H1 (cell line): Measurements from ENCODE around the gene COL25A1. TPM values are rescaled to one million over a fixed set of nuclear protein-coding genes. Genes with fewer than 3 reads are reported as not detected.

ENCODE experiments used
- CTCF ChIA-PET: fragments of 300-600 bp; sonication (Branson Sonifier 250); formaldehyde crosslinking; loops from one replicate; lab custom pipeline; 2021; ENCODE audit not compliant: partially characterized antibody; lab: Charles Lee
- POLR2A ChIA-PET: fragments of 300-600 bp; sonication (Branson Sonifier 250); formaldehyde crosslinking; loops from one replicate; lab custom pipeline; 2021; ENCODE audit warnings: inconsistent platforms; ENCODE audit not compliant: partially characterized antibody; lab: Charles Lee
- DNase-seq, 2 experiments: peaks; one replicate each; pipeline versions ENCODE4 v3.0.0 to v3.0.0-alpha.2; 2010 to 2022; ENCODE audit warnings: low spot score in 2 of 2, low read depth in 1 of 2, mixed read lengths in 1 of 2
- FAIRE-seq: peaks from 2 replicates; lab custom pipeline; 2011; peaks lifted over from hg19 to GRCh38; lab: Jason Lieb, UNC
- H2AFZ ChIP-seq: 2 replicates; pipeline ENCODE4 v1.8.1; 2012; ENCODE audit warnings: low read length, inconsistent platforms
- H2AK5ac ChIP-seq: 2 replicates; pipeline ENCODE4 v1.6.1; 2013; ENCODE audit warnings: low read depth, low read length
- H2BK120ac ChIP-seq: replicated peaks from 2 replicates; pipeline ENCODE3; 2013; ENCODE audit warnings: low read depth, low read length, inconsistent platforms
- H2BK12ac ChIP-seq: 2 replicates; pipeline ENCODE4 v1.6.1; 2013; ENCODE audit warnings: low read depth, low read length
- H2BK15ac ChIP-seq: 2 replicates; pipeline ENCODE4 v1.6.1; 2013; ENCODE audit warnings: low read length
- H2BK20ac ChIP-seq: 2 replicates; pipeline ENCODE4 v1.6.1; 2013; ENCODE audit warnings: low read length
- H2BK5ac ChIP-seq: 2 replicates; pipeline ENCODE4 v1.6.1; 2013; ENCODE audit warnings: low read depth, low read length
- H3K14ac ChIP-seq: 2 replicates; pipeline ENCODE4 v1.6.1; 2013; ENCODE audit warnings: inconsistent platforms; ENCODE audit not compliant: insufficient read length
- H3K18ac ChIP-seq: 2 replicates; pipeline ENCODE4 v1.6.1; 2013; ENCODE audit warnings: low read length; ENCODE audit errors: extremely low read depth
- H3K23ac ChIP-seq: 2 replicates; pipeline ENCODE4 v1.6.1; 2013; ENCODE audit warnings: inconsistent platforms; ENCODE audit not compliant: insufficient read length
- H3K23me2 ChIP-seq: 2 replicates; pipeline ENCODE4 v1.6.1; 2013; ENCODE audit warnings: low read depth, low read length
- H3K27ac ChIP-seq: 2 replicates; pipeline ENCODE4 v1.6.1; 2011; ENCODE audit warnings: low read depth, low read length, inconsistent platforms
- H3K27me3 ChIP-seq, 4 experiments: replicated peaks in 1 of 4; 1 replicate in 1 of 4; 2 replicates in 3 of 4; pipeline versions ENCODE4 v1.6.1 to v1.8.1; 2011 to 2013; ENCODE audit warnings: low read length in 3 of 4, mild to moderate bottlenecking in 3 of 4, inconsistent platforms in 2 of 4, mixed read lengths in 2 of 4, moderate library complexity in 1 of 4; ENCODE audit not compliant: control insufficient read depth in 3 of 4, insufficient read depth in 3 of 4; ENCODE audit errors: extremely low read depth in 1 of 4
- H3K36me3 ChIP-seq, 4 experiments: 2 replicates each; pipeline versions ENCODE4 v1.6.1 to v1.8.1; 2011 to 2013; ENCODE audit warnings: mild to moderate bottlenecking in 4 of 4, low read length in 3 of 4, moderate library complexity in 2 of 4, control low read depth in 1 of 4, inconsistent platforms in 1 of 4; ENCODE audit not compliant: insufficient read depth in 4 of 4, control insufficient read depth in 2 of 4
- H3K4ac ChIP-seq: replicated peaks from 2 replicates; pipeline ENCODE3; 2013; ENCODE audit warnings: low read length, low read depth, mixed read lengths, inconsistent platforms; ENCODE audit not compliant: insufficient read length
- H3K4me1 ChIP-seq, 4 experiments: replicated peaks in 1 of 4; 1 replicate in 1 of 4; 2 replicates in 3 of 4; pipeline versions ENCODE4 v1.6.1 to v1.8.1; 2011 to 2013; ENCODE audit warnings: low read length in 3 of 4, inconsistent platforms in 2 of 4, mixed read lengths in 1 of 4; ENCODE audit not compliant: insufficient read depth in 4 of 4, control insufficient read depth in 3 of 4
- H3K4me2 ChIP-seq, 2 experiments: 2 replicates each; pipeline versions ENCODE4 v1.6.1 to v1.8.1; 2011 to 2013; ENCODE audit warnings: low read depth in 2 of 2, low read length in 2 of 2, control low read depth in 1 of 2, inconsistent platforms in 1 of 2, mild to moderate bottlenecking in 1 of 2; ENCODE audit not compliant: insufficient read depth in 1 of 2
- H3K4me3 ChIP-seq, 4 experiments: fragments of 200-600, 300-600 bp in 1 of 4; sonication (generic), shearing (Covaris generic), sonication (Bioruptor Twin) in 1 of 4; 2 replicates each; pipeline versions ENCODE4 v1.5.1 to v1.8.1; 2011 to 2016; ENCODE audit warnings: low read length in 4 of 4, low read depth in 3 of 4, control low read depth in 2 of 4, inconsistent platforms in 2 of 4, mild to moderate bottlenecking in 2 of 4, mixed read lengths in 1 of 4, moderate library complexity in 1 of 4; ENCODE audit not compliant: insufficient read depth in 2 of 4; ENCODE audit errors: extremely low read depth in 1 of 4
- H3K56ac ChIP-seq: replicated peaks from 2 replicates; pipeline ENCODE3; 2013; ENCODE audit warnings: low read depth, mild to moderate bottlenecking, mixed read lengths, low read length, inconsistent platforms; ENCODE audit not compliant: insufficient read length
- H3K79me1 ChIP-seq: 2 replicates; pipeline ENCODE4 v1.6.1; 2013; ENCODE audit warnings: low read depth, low read length, control low read depth
- H3K79me2 ChIP-seq, 2 experiments: 2 replicates each; pipeline versions ENCODE4 v1.6.1 to v1.8.1; 2012 to 2013; ENCODE audit warnings: low read length in 2 of 2, mild to moderate bottlenecking in 2 of 2, inconsistent platforms in 1 of 2; ENCODE audit not compliant: insufficient read depth in 2 of 2, control insufficient read depth in 1 of 2
- H3K9ac ChIP-seq, 4 experiments: replicated peaks in 1 of 4; 1 replicate in 1 of 4; 2 replicates in 3 of 4; pipeline versions ENCODE4 v1.6.1 to v1.8.1; 2011 to 2013; ENCODE audit warnings: low read depth in 3 of 4, low read length in 3 of 4, control low read depth in 2 of 4, mild to moderate bottlenecking in 2 of 4, moderate library complexity in 2 of 4, inconsistent platforms in 1 of 4; ENCODE audit errors: extremely low read depth in 1 of 4
- H3K9me3 ChIP-seq, 2 experiments: 2 replicates each; pipeline versions ENCODE4 v1.6.1 to v1.8.1; 2012 to 2013; ENCODE audit warnings: mild to moderate bottlenecking in 2 of 2, moderate library complexity in 2 of 2, control low read depth in 1 of 2, inconsistent platforms in 1 of 2, low read depth in 1 of 2, low read length in 1 of 2, mixed read lengths in 1 of 2; ENCODE audit not compliant: insufficient read depth in 2 of 2
- H4K20me1 ChIP-seq, 2 experiments: replicated peaks in 1 of 2; 2 replicates each; pipeline versions ENCODE3 to v1.8.1; 2011 to 2013; ENCODE audit warnings: inconsistent platforms in 2 of 2, low read length in 2 of 2, mild to moderate bottlenecking in 1 of 2; ENCODE audit not compliant: insufficient read depth in 2 of 2, control insufficient read depth in 1 of 2
- H4K5ac ChIP-seq: 2 replicates; pipeline ENCODE4 v1.6.1; 2013; ENCODE audit warnings: low read length, low read depth, mixed read lengths, inconsistent platforms; ENCODE audit not compliant: insufficient read length
- H4K8ac ChIP-seq: 2 replicates; pipeline ENCODE4 v1.8.0; 2013; ENCODE audit warnings: mild to moderate bottlenecking, moderate library complexity, low read length, inconsistent platforms; ENCODE audit not compliant: insufficient read depth; ENCODE audit errors: extremely low read depth
- H4K91ac ChIP-seq: replicated peaks from 2 replicates; pipeline ENCODE3; 2013; ENCODE audit warnings: low read length, mixed read lengths, inconsistent platforms; ENCODE audit not compliant: insufficient read length
- WGBS, 2 experiments: shearing (Covaris generic) in 1 of 2; methylation state at CpG; one replicate each; pipeline versions ENCODE4 v1.1.6 to v1.1.7; 2013 to 2015; ENCODE audit warnings: low lambda C conversion rate in 2 of 2, mixed read lengths in 2 of 2, inconsistent platforms in 1 of 2, low coverage in 1 of 2, missing lambda C conversion rate in 1 of 2; ENCODE audit not compliant: insufficient replicate concordance in 2 of 2, insufficient coverage in 1 of 2, insufficient read length in 1 of 2; ENCODE audit errors: extremely low coverage in 1 of 2, missing lambda C conversion rate in 1 of 2; 5-methylcytosine and 5-hydroxymethylcytosine counted together
- polyA plus RNA-seq, 7 experiments: library from polyadenylated mRNA; depleted of rRNA in 3 of 7; stranded (reverse) in 5 of 7; unstranded in 2 of 7; fragments of >200 nt in 5 of 7; fragments of 200-250 nt in 2 of 7; gene quantifications; 1 replicate in 5 of 7; 2 replicates in 1 of 7; 4 replicates in 1 of 7; pipeline versions ENCODE4 v1.2.1 to v1.2.3, GENCODE V29; 2011 to 2013; ENCODE audit warnings: missing spikeins in 2 of 7, mixed read lengths in 2 of 7
- total RNA-seq: library from RNA; stranded (reverse); fragmentation: NEBNext Ultra II Directional; extraction: Animal tissue kit (Norgen Biotek cat#: 25700); gene quantifications from 2 replicates; pipeline ENCODE4 v1.2.1, GENCODE V29; 2021

COL25A1 gene
- total and polyA plus RNA-seq, 2 of the 8 experiments (the other 6 are each of a cell fraction or from before 2014, with no cell fraction given): 1.1 to 8.3 TPM

- no peaks in the 10 kb centered on the region for H3K27me3 ChIP-seq
- H4K91ac ChIP-seq: no peak overlapping the region
- FAIRE-seq (no peak), DNase-seq (no peak)
- H2BK12ac ChIP-seq: no peak overlapping the region
- WGBS, 2 experiments: 90% methylated on average over 2 of the region's 2 CpGs; no CpG with 5 or more reads in 1 of the 2 experiments
- no peak overlapping the region for H2BK120ac ChIP-seq
- H3K36me3 ChIP-seq: no peaks in the 10 kb centered on the region
- H3K79me1 ChIP-seq: no peaks in the 10 kb centered on the region
- H3K23ac ChIP-seq: no peak overlapping the region
- H3K18ac ChIP-seq: no peak overlapping the region
- no peaks in the 10 kb centered on the region for H3K79me2 ChIP-seq
- H2AK5ac ChIP-seq: no peak overlapping the region
- no peak overlapping the region for H3K9ac ChIP-seq
- H4K8ac ChIP-seq: no peak overlapping the region
- H3K4me3 ChIP-seq: no peak overlapping the region
- H4K5ac ChIP-seq: no peak overlapping the region
- no peak overlapping the region for H3K56ac ChIP-seq
- no peak overlapping the region for H3K14ac ChIP-seq
- no peak overlapping the region for H2BK15ac ChIP-seq
- H3K4me2 ChIP-seq: no peak overlapping the region
- H3K4me1 ChIP-seq: peaks cover 0 to 3% (median 1%) of the 10 kb centered on the region in 4 experiments; a peak in 1 of 7 replicates
- no peak overlapping the region for H2BK20ac ChIP-seq
- no peak overlapping the region for H3K27ac ChIP-seq
- H3K4ac ChIP-seq: no peak overlapping the region
- no peaks in the 10 kb centered on the region for H4K20me1 ChIP-seq
- H3K23me2 ChIP-seq: no peaks in the 10 kb centered on the region; the same call in 1 of the 2 replicates
- POLR2A ChIA-PET: no interaction called here
- CTCF ChIA-PET: no interaction called here
- no peaks in the 10 kb centered on the region for H3K9me3 ChIP-seq
- H2AFZ ChIP-seq: no peak overlapping the region
- H2BK5ac ChIP-seq: no peak overlapping the region
Observed at GRCh38 chr4:108965016-108965415, 337.4 kb downstream of the COL25A1 start.
